ENCODE results near the gene NAP1L1. TPM values are rescaled to one million over a fixed set of nuclear protein-coding genes. Genes with fewer than 3 reads are reported as not detected.

Gene NAP1L1
- polyA plus RNA-seq, 1 donor = 411 TPM

Other genes with a start within 250 kb of the NAP1L1 start
- 20.3 TPM for gene PHLDA1, start 52.9 kb downstream of the NAP1L1 start, polyA plus RNA-seq (ENCODE audit: insufficient read length)

Measured in hindlimb muscle (tissue), 1 donor.